DOHH2 (cell line): ENCODE measurements around the gene MAST2.

Experiments
- H3F3A ChIP-seq: fragments of 200-600 bp; sonication (generic), shearing (Covaris generic); 2 replicates; pipeline ENCODE4 v1.6.0; 2016; ENCODE audit warnings: antibody characterized with exemption, mild to moderate bottlenecking; ENCODE audit not compliant: control insufficient read depth, insufficient read depth
- H3K27ac ChIP-seq: fragments of 200-600 bp; sonication (generic); 2 replicates; pipeline ENCODE4 v1.5.1; 2014; ENCODE audit warnings: low read depth, mild to moderate bottlenecking, low read length, moderate library complexity
- H3K27me3 ChIP-seq: fragments of 200-600 bp; sonication (generic); 2 replicates; pipeline ENCODE4 v1.6.1; 2014; ENCODE audit warnings: mild to moderate bottlenecking, low read length, mixed read lengths; ENCODE audit not compliant: control insufficient read depth
- H3K36me3 ChIP-seq: fragments of 200-600 bp; sonication (generic); 2 replicates; pipeline ENCODE4 v1.6.1; 2014; ENCODE audit warnings: mild to moderate bottlenecking, low read length, moderate library complexity, mixed read lengths; ENCODE audit not compliant: control insufficient read depth
- H3K4me1 ChIP-seq: fragments of 200-600 bp; sonication (generic); 2 replicates; pipeline ENCODE4 v1.6.1; 2014; ENCODE audit warnings: mild to moderate bottlenecking, low read length, mixed read lengths; ENCODE audit not compliant: control insufficient read depth
- H3K4me2 ChIP-seq: fragments of 200-600 bp; sonication (generic); 2 replicates; pipeline ENCODE4 v1.6.0; 2014; ENCODE audit warnings: mild to moderate bottlenecking, low read length, moderate library complexity
- H3K4me3 ChIP-seq: fragments of 200-600 bp; sonication (generic); 2 replicates; pipeline ENCODE4 v1.5.1; 2014; ENCODE audit warnings: mild to moderate bottlenecking, low read length, mixed read lengths
- H3K79me2 ChIP-seq: fragments of 200-600 bp; sonication (generic); 2 replicates; pipeline ENCODE4 v1.6.1; 2014; ENCODE audit warnings: mild to moderate bottlenecking, low read length, mixed read lengths; ENCODE audit not compliant: control insufficient read depth
- H3K9me2 ChIP-seq: fragments of 200-600 bp; sonication (generic); replicated peaks from 2 replicates; pipeline ENCODE4 v1.6.1; 2014; ENCODE audit warnings: mild to moderate bottlenecking, low read length, mixed read lengths; ENCODE audit not compliant: control insufficient read depth
- H3K9me3 ChIP-seq: fragments of 200-600 bp; sonication (generic); 2 replicates; pipeline ENCODE4 v1.6.1; 2014; ENCODE audit warnings: antibody characterized with exemption, low read length, mixed read lengths; ENCODE audit not compliant: control insufficient read depth, insufficient read depth
- H4K20me1 ChIP-seq: fragments of 200-600 bp; sonication (generic); 2 replicates; pipeline ENCODE4 v1.6.0; 2014; ENCODE audit warnings: low read depth, mild to moderate bottlenecking, antibody characterized with exemption, low read length, moderate library complexity; ENCODE audit not compliant: control insufficient read depth, insufficient read depth
- EZH2phosphoT487 ChIP-seq: fragments of 200-600 bp; sonication (generic); IDR thresholded peaks from 2 replicates; pipeline ENCODE4 v1.6.1; 2017; ENCODE audit warnings: borderline replicate concordance, mild to moderate bottlenecking, antibody characterized with exemption, low read length, moderate library complexity, mixed read lengths
- TF ChIP-seq, protein P1 (sequence below): fragments of 200-600 bp; sonication (generic); IDR thresholded peaks from one replicate; pipeline ENCODE4 v1.5.1; 2014; ENCODE audit warnings: antibody characterized with exemption, mild to moderate bottlenecking, low read depth, low read length; ENCODE audit not compliant: poor library complexity, severe bottlenecking

The MAST2 gene

GRCh38 chr1:45880930-45881329, 77.5 kb downstream of the MAST2 start:
- H3K36me3 ChIP-seq, result peaks cover 28% of the 10 kb centered on the region
- peaks cover 48% of the 10 kb centered on the region for H3K4me1 ChIP-seq
- no peak overlapping the region for H3K4me3 ChIP-seq
- no peaks in the 10 kb centered on the region for H3K27me3 ChIP-seq
- H3K9me3 ChIP-seq, result no peaks in the 10 kb centered on the region
- H3K9me2 ChIP-seq, result no peaks in the 10 kb centered on the region
- peaks cover 3% of the 10 kb centered on the region; the same call in 1 of the 2 replicates for H4K20me1 ChIP-seq
- peaks cover 13% of the 10 kb centered on the region for H3F3A ChIP-seq
- TF ChIP-seq, protein P1, sequence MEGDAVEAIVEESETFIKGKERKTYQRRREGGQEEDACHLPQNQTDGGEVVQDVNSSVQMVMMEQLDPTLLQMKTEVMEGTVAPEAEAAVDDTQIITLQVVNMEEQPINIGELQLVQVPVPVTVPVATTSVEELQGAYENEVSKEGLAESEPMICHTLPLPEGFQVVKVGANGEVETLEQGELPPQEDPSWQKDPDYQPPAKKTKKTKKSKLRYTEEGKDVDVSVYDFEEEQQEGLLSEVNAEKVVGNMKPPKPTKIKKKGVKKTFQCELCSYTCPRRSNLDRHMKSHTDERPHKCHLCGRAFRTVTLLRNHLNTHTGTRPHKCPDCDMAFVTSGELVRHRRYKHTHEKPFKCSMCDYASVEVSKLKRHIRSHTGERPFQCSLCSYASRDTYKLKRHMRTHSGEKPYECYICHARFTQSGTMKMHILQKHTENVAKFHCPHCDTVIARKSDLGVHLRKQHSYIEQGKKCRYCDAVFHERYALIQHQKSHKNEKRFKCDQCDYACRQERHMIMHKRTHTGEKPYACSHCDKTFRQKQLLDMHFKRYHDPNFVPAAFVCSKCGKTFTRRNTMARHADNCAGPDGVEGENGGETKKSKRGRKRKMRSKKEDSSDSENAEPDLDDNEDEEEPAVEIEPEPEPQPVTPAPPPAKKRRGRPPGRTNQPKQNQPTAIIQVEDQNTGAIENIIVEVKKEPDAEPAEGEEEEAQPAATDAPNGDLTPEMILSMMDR, result no peak
- TF ChIP-seq EZH2phosphoT487, result no peak
- H3K4me2 ChIP-seq, result no peak overlapping the region
- H3K79me2 ChIP-seq, result peaks cover 73% of the 10 kb centered on the region
- no peak overlapping the region for H3K27ac ChIP-seq

DNA sequence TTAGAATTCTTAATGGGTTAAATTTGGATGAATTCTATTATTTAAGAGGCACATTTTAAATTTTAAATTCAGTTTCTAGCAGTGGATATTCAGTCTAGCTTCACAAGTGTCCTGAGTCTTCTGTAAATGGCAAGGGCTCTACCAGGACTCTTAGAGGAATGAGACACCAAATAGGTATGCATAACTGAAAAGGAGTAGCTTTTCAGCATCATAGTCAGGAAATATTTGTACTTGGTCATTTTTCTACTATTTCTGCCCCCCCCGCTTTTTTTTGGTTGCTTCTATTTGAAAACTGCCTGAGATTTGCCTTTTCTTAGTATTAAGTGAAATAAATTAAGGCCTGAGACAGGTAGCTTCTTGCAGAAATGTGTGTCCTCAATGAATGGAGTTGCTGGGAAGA, 80.2 kb downstream of the MAST2 start:
- no peak overlapping the region for H3K4me2 ChIP-seq
- no peaks in the 10 kb centered on the region for H4K20me1 ChIP-seq
- H3K79me2 ChIP-seq, result peaks cover 69% of the 10 kb centered on the region

DNA sequence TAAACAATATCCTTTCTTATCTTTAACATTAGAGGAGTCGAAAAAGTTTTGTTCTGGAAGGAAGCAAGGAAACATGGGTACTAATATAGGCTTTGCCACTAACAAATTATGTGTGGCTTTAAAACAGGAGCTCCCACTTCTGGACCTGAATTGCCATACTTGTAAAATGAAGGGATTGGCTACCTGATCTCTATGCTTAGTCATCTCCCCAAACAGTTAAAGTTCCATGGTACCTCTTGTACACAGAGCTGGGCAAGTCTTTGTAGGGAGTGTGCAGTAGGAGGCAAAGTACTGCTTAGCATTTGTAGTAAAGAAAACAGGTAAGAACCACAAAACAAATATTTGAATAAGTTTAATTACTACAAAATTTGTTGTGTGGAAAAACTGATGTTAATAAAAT, 81.3 kb downstream of the MAST2 start:
- Histone ChIP-seq H3K4me2 (no peak overlapping the region), H3K27me3 (no peaks in the 10 kb centered on the region), H3K79me2 (peaks cover 73% of the 10 kb centered on the region), H3K27ac (no peak overlapping the region), H3K4me3 (no peak overlapping the region), H3K9me3 (no peaks in the 10 kb centered on the region), H3K36me3 (peaks cover 19% of the 10 kb centered on the region), H3K4me1 (peaks cover 14% of the 10 kb centered on the region), H4K20me1 (no peaks in the 10 kb centered on the region), H3K9me2 (no peaks in the 10 kb centered on the region), H3F3A (peaks cover 8% of the 10 kb centered on the region; the same call in 1 of the 2 replicates)
- no peak for TF ChIP-seq EZH2phosphoT487
- TF ChIP-seq, protein P1, result no peak

More for the DNA sequence above, 80.2 kb downstream of the MAST2 start:
- no peaks in the 10 kb centered on the region for H3K9me3 ChIP-seq
- peaks cover 11% of the 10 kb centered on the region for H3F3A ChIP-seq
- TF ChIP-seq, protein P1, result no peak
- TF ChIP-seq EZH2phosphoT487, result no peak
- H3K4me1 ChIP-seq, result peaks cover 24% of the 10 kb centered on the region
- no peak overlapping the region for H3K27ac ChIP-seq
- no peaks in the 10 kb centered on the region for H3K27me3 ChIP-seq
- H3K9me2 ChIP-seq, result no peaks in the 10 kb centered on the region
- H3K36me3 ChIP-seq, result peaks cover 16% of the 10 kb centered on the region
- H3K4me3 ChIP-seq, result no peak overlapping the region
